HG03175 (cell line): Measurements from ENCODE around the gene CA12.
"Not testable (repeated sequence)": the region's sequence is repeated elsewhere in the genome, so short reads cannot be mapped to it uniquely, and the experiment has no call there.

Source experiments
- ATAC-seq: cut with Tn5 transposase; IDR thresholded peaks from one replicate; pipeline ENCODE4 v1.9.1; 2021; ENCODE audit warnings: mild to moderate bottlenecking, moderate library complexity; ENCODE audit not compliant: unreplicated experiment

The CA12 gene

DNA sequence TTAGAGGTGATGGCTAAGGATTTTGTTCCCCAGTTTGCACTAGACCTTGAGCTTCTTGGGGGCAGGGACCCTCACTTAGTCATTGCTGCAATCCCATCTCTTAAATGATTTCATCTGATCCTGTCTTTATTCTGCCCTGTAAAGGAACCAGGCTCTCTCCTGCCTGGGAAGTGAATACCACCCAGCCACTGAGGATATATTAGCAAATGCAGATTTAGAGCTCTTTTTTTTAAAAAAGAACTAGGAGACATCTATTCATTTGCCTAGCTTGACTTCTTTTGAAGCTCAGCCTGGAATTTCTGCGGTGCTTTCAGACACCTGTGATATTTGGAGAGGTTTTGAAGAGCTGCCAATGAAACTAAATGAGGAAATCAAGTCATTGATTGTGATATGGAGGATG lies 41.8 kb downstream of the CA12 start:
- ATAC-seq, result no peak

DNA sequence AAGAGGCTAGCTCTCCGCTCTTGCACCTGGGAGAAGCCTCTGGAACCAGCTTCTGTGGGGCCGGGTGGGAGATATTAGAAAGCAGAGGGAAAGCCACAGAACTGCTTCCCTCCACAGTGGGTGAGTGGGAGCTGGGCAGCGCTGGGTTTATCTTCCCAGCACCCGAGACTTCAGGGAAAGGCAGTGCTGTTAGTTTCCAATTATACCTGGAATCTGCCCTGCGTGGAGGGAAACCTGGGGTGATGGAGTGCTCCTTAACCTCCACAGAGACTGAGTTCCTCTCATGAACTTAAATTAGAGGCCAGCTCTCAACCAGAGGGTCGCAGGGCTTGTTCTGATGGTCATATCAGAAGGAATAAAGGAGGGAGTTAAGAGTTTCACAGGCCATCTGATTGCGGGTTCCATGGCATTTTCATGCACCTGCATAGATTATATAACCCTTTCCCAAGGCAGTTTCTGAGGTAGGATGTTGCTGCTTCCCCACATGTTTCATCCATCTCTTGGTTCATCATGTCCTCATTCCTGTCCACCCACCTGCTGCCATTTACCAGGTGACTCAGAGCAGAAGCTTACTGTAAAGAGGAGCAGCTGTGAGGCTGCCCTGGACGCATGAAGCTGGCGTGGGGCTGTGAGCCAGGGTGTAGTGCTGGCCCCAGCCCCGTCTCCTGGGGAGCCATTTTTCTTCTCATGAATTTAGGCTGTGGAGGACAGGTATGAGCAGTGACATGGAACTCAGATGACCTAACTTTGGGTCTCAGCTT lies 42.5 kb downstream of the CA12 start:
- ATAC-seq, result no peak

DNA sequence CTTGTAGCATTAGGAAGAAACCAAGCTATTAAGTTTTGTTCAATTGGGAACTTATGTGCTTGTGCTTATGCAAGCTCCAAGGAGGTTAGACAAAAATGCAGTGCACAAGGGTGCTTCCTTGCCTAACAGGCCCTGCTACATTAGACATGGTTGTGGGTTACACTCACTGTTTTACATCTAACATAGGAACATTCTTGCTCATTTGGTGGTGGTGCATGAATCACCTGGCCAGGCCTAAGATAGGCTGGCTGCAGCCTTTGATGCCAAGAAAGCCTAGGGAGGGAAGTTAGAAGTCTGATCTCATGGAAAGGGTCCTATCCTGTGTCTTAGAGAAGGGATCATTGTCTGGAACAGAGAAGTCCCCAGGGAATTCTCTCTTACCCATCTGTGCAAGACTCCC lies 43.5 kb downstream of the CA12 start:
- no peak for ATAC-seq

DNA sequence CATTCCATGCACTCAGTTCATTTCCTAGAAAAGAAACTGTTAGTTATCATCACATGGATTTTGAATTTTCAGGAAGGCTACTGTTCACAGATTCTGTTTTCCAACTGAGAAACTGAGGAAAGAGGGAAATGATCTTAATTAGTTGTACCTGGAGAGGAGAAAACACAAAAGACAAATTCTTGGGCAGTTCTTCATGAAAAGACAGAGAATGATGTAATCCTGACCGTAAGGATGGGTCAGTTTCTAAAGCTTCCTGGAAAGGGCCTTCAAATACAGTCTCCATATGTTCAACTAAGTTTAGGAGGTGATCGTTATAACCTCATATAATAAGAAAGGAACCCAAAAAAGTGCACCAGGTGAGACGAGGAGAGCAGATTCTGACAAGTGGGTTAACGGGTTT lies 44.6 kb downstream of the CA12 start:
- no peak for ATAC-seq

DNA sequence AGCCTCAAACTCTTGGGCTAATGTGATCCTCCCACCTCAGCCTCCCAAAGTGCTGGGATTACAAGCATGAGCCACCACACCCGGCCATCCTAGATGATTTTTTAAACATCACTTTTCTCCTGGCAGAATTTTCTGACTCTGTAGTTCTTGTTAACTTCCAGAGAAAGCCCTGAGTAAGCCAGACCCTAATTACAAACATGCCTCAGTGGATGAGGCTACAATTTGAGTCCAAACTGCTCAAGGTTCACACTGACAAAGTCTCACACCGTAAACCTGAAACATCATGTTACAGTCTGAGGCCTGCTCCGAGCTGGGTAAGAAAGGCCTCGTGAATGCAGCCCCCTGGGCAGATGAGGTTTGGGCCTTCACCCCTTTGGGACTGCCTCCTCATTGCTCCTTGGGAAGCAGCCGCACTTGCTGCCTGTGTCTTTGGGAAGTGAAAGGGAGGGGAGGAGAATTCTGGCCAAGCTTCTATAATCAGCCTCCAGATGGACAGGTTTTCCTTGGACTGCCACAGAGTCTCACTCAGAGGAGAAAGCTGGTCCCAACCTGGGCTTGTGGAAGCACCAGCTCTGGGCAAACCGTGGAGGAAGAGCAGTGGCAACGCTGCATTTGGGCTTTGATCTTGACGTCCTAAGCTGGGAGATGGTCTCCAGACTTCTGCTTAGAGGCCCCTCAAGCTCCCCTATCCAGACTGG lies 46.0 kb downstream of the CA12 start:
- no peak for ATAC-seq

DNA sequence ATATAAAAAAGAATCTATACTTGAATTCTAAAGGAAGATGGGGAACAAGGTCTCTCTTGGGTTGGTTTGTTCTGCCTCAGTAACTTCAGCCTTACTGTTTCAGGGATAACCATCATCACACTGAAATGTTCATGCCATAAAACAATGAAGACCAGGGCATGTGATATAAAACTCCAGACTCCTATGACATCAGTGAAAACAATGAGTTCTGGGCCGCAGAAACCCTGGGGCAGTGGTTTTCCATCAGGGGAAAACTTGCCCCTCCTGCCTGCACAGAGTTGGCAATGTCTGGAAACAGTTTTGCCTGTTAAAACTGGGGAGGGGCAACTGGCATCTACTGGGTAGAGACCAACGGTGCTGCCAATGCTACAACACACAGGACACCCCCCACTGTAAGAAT lies 46.8 kb downstream of the CA12 start:
- ATAC-seq, result no peak

DNA sequence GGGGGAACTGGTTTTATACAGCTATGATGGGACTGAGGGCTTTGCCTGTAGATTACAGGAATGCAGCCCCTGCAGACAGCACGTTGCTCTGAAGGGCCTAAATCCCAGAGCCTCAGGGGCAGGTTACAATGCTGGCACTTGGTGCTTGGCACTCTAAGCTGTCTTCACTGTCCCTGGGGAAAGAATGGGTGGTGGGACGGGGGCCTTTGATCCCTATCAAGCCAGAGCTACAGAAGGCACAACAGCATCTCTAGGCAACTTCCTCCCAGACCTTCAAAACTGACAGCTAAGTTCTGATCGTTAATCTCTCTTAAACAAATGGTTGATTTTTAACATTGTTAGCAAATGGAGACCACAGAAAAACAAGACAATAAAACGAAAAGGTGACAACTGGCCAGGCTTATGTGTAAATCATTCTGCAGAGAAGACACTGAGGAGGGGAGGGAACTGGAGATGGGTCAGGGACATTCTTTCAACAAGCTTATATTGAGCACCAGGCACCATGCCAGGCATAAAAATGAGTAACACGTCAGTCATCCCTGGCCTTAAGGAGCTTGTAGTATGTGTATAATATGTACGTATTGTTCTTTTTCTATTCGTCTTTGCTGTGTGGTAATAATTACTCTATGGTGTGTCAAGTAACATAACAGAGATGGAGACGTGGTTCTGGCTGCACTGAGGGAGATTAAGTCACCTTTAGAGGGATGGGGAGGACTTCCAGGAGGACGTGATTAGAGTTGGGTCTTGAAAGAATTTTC lies 49.1 kb downstream of the CA12 start:
- no peak for ATAC-seq

DNA sequence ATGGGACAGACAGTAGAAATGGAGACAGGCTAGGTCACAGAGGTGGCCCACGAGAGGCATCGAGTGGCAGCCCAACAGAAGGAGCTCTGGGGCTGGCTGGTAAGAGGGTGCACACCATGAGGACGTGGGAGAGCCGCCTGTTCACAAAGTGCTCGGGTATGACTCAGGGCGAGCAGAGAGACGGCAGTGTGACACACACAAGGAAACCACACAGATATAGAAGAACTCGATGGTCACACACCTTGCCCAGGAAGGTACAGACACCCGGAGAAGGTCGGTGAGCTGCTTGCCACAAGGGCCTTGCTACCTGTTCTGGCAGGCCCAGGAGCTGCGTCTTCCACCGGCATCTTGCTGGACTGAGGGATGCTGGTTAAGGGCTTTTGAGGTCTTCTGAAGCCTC lies 50.2 kb downstream of the CA12 start:
- no peak for ATAC-seq

DNA sequence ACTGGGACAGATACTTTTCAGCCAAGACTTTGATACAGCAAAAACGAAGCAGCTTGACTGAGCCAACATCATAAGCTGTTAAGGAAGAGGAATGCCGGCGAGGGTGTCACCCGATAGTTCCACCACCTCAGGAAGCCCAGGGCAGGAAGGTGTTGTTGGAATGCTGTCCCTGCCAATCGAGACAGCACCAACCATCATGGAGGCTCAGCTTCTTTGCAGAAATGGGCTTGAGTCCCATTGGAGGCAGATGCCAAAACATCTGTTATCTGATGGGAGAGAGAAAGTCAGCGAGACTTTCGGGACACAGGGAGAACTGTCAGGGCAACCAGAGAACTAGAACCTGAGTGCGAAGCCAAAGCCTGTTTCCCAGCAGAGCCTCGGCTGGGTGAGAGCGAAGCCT lies 50.7 kb downstream of the CA12 start:
- ATAC-seq, result no peak

DNA sequence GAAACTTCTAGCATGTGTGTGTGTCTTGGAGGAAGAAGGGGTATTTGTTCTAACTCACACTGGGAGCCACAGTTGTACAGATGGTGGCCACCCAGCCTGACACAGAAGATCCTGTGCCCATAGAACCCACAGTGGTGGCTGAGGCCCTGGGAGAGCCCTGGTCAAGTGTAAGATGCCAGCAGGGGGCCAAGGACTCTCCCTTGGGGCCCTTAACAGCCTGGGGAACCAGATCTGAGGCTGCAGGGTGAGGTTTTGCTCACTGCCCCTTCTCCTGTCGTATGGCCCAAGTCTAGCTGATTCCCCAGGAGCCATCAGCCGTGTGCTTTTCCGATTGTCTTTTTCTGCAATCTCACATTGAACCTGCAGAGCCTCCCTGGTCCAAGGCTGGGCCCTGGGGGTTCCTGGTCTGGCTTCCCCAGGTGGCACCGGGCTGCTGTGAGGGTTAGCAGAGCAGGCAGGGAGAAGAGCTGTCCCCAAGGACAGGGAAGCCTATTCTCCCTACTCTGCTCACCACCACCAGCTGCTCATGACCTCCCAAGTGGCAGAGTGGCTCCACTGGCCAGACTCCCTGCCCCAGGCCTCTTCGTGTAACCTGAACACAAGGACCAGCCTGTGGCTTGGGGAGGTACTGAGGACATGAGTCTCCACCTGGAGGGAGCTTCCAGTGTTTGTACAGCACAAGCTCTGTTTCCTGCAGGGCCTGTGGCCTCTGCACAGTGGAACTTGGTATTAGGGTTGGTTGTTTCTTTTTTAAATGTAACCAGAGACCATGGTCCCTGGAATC lies 51.9 kb downstream of the CA12 start:
- no peak for ATAC-seq

DNA sequence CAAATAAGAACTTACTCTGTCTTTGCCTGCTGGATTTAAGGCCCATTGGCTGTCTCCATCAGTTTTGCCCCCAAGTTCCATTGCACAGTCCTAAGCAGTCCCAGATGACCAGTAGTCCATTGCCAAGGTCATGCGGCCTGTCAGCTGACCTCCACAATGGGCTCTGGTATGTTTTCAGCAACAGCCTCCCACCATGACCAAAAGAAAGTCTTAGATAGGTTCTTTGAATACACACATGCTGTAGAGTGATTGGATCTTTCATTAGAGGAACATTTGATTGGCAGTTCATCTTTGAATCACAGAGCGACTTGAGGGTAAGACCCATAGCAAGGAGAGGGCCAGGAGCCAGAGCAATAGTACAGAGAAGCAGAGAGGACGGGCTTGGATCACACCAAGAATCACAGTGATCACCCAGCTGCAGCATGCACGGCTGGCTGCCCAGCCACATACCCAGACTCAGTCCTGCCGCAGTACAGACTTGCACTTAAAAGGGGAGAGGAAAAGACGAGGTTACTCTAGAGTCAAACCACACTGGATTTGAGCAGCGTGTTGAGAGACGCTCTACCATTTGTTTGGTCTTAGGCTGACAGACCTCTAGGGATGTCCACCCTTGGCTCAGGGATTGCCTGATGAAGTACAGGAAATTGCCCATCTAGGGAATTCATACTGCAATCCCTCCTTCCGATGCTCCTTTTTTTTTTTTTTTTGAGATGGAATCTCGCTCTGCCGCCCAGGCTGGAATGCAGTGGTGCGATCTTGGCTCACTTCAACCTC lies 53.8 kb downstream of the CA12 start:
- no peak for ATAC-seq

DNA sequence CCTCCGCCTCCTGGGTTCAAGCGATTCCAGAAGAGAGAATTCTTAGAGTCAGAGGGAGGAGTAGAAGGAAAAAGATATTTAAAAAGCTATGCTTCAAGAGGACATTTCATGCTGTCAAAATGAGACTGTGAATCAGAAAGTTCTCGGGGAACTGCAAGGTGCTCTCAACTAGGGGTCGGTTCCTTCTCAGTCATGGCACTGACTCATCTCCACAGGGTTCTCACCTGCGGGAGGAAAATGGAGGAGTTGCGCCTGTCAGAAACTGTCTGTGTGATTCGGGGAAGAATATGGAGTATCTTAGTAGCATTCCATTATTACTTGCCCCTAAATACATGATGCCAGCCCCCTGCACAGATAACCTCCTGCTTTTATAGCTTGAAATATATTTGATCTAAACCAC lies 56.9 kb downstream of the CA12 start:
- no peak for ATAC-seq

DNA sequence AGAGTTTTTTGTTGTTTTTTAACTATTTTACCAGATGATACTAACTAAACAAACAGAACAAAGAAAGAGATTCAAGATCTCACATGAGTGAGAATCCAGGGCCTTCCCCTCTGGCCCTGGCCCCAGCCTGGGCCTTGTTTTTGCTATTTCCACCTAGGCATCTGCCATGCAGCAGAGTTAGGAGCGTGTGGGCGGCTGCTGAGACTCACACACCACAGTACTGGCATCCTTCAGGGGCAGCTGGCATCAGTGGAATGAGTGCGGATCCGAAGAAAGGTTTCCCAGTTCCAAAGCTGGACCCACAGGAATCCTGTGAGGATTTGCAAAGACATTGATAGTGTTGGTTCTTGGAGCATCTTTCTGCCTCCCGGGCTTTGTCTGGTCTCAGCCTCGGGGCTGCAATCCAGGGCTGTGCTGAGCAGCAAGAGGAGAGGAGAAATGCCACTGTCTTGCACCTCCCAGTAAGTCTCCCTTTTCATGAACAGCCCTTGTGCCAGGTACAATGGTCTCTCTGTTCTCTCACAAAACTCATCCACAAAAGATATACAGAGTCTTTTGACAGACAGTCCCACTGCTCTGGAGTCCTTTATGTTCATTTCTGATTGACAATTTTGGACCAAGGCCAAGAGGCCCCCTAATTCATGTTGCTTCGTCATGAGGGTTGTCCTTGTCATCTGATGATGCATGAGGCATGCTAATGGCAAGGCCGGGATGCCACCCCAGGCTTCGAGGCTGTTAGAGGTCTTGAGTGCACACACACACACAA lies 57.7 kb downstream of the CA12 start:
- no peak for ATAC-seq

DNA sequence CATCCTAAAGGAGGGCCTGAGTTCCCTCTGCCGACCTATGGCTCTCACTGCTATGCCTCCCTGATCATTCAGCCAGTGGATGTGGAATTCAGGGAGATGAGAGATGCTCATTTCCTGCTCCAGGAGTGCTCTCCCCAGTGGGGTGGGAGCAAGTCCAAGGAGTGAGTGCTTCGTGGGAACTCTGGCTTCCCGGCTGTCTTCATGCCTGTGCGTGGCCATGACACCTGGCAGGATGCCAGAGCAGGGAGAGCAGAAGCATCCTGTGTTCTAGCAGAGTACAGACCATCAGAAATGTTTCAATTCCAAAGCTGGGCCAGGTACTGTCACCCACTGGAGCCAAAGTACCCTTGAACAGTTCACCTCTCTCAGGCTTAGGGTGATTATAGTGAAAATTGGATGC lies 59.1 kb downstream of the CA12 start:
- ATAC-seq, result no peak

DNA sequence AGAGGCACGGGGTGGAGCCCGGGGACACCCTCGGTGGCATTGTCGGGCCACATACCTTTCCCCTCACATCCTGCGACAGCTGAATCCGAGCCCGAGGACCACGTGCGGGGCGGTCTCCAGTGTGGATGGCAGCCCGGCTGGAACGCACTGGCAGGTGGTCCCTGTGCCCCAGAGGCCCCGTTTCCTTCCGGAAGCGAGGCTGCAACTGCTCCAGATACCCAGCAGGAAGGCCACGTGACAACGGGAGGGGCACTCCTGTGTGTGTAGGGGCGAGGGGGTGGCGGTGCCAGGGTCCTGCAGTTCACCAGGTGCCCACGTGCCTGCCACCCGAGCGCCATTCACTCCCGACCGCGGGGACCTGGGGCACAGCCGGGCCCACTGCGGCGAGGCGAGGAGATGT lies 60.2 kb downstream of the CA12 start:
- ATAC-seq, result no peak

DNA sequence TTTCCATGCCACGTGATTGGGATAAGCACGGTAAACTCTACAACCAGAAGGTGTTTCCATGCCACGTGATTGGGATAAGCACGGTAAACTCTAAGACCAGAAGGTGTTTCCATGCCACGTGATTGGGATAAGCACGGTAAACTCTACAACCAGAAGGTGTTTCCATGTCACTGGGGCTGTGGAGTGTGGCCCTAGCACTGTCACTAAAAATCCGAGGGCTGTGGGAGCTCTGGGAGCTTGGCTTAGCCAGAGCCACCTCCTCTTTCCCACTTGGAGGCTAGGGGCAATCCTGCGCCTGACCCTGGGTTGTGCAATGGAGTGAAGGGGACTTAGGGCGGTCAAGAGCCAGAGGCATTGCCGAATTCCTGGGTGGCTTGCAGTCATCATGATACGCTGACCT lies 60.7 kb downstream of the CA12 start:
- not testable (repeated sequence) for ATAC-seq

DNA sequence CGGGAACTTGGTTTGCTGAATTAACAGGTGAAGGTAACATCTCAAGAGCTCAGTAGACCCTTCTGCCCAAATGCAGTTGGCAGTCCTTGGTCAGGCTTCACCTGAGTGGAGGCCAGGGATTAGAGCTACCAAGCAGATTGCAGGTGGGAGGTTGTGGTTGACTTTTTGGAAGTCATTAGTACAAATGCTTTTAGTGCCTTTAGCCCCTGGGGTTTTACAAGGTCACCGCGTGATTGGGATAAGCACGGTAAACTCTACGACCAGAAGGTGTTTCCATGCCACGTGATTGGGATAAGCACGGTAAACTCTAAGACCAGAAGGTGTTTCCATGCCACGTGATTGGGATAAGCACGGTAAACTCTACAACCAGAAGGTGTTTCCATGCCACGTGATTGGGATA lies 61.2 kb downstream of the CA12 start:
- ATAC-seq, result not testable (repeated sequence)

DNA sequence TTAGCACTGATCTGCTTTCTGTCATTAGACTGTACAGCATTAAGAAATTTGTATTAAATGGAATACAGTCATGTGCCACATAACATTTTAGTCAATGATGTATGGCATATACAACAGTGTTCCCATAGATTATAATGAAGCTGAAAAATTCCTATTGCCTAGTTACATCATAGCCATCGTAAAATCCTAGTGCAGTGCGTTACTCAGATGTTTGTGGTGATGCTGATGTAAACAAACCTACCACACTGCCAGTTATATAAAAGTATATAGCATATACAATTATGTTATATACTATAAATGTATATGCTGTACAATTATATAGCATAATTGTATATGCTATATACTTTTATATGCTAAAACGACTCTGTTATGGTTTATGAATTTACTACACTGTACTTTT lies 62.6 kb downstream of the CA12 start:
- no peak for ATAC-seq

DNA sequence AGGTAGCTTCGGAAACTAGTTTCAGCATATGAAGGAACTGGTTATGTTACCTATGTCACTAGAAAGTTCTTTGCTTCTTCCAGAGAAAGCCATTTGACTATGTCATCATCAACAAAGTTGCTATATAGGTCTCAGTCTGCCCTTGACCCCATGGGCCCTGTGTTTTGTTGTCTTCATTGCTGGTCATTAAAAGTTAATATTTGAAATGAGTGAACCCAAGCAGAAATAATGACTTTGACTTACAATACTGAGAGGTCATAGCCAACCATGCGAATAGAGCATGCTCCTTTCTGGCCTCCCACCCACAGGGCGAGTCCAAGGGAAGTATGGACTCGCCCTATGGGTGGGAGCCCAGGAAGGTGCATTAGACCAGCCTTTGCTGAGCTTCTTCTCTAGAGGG lies 63.3 kb downstream of the CA12 start:
- ATAC-seq, result no peak

DNA sequence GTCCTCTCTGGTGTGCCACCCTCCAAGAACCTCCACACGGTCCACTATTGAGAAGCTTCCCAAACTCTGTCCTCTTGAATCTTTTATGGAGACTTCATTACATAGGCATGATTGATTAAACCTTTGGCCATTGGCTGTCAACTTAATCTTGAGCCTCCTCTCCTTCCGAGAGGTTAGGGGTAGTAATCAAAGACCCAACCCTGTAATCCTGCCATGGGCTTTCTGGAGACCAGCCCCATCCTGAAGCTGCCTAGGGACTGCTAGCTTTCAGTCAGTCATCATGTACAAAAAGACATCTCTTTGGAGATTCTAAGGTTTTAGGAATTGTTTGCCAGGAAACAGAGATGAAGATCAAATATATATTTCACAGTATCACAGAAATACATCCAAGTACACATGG lies 67.2 kb downstream of the CA12 start:
- ATAC-seq, result no peak
